ENCODE results near the gene ALG1L2.
A peak's percentile ranks its signal among the peaks of the same experiment; 100 is the strongest.
"Not testable (repeated sequence)": the region's sequence is repeated elsewhere in the genome, so short reads cannot be mapped to it uniquely, and the experiment has no call there.

ALG1L2 gene, protein sequence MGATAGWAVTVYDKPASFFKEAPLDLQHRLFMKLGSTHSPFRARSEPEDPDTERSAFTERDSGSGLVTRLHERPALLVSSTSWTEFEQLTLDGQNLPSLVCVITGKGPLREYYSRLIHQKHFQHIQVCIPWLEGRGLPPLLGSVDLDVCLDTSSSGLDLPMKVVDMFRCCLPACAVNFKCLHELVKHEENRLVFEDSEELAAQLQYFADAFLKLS

DNA sequence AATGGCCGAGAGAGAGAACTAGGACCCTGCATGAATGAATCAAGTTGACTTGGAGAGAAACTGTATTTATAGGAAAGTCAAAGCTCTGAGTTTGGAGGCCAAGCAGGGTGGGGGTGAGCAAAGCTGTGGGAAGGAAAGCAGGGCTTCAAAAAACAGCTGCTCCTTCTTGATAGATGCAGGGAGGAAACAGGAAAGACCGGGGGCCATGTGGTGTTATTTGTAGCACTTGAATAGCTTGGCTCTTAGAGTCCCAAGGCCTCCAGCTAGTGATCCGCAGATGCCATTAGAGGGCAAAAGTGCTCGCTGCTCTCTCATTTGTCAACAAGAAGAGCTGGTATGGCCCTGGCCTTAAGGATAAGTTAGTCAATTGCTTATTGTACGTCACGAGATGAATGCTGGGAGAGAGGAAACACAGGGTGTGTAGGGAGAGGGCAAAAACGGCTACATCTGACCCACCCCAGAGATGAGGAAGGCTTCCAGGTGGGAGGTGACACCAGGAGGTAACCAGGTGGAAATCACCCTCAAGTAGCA is at the start of gene ALG1L2:
TSS of gene ALG1L2 (plus strand) at position 481 of the 531 bp plus-strand sequence. CDS start 186 bp downstream, outside the sequence.
- TF ChIP-seq, protein P1, sequence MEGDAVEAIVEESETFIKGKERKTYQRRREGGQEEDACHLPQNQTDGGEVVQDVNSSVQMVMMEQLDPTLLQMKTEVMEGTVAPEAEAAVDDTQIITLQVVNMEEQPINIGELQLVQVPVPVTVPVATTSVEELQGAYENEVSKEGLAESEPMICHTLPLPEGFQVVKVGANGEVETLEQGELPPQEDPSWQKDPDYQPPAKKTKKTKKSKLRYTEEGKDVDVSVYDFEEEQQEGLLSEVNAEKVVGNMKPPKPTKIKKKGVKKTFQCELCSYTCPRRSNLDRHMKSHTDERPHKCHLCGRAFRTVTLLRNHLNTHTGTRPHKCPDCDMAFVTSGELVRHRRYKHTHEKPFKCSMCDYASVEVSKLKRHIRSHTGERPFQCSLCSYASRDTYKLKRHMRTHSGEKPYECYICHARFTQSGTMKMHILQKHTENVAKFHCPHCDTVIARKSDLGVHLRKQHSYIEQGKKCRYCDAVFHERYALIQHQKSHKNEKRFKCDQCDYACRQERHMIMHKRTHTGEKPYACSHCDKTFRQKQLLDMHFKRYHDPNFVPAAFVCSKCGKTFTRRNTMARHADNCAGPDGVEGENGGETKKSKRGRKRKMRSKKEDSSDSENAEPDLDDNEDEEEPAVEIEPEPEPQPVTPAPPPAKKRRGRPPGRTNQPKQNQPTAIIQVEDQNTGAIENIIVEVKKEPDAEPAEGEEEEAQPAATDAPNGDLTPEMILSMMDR (conservative IDR thresholded peaks at IDR 0.05; ENCODE audit: control insufficient read depth, insufficient read depth, low read depth, low read length) = no peak
- no peak for DNase-seq (ENCODE audit: low read depth)
- H3K4me3 ChIP-seq (ENCODE audit: control insufficient read depth, low read depth, low read length) = no peak within 1 kb of the TSS

DNA sequence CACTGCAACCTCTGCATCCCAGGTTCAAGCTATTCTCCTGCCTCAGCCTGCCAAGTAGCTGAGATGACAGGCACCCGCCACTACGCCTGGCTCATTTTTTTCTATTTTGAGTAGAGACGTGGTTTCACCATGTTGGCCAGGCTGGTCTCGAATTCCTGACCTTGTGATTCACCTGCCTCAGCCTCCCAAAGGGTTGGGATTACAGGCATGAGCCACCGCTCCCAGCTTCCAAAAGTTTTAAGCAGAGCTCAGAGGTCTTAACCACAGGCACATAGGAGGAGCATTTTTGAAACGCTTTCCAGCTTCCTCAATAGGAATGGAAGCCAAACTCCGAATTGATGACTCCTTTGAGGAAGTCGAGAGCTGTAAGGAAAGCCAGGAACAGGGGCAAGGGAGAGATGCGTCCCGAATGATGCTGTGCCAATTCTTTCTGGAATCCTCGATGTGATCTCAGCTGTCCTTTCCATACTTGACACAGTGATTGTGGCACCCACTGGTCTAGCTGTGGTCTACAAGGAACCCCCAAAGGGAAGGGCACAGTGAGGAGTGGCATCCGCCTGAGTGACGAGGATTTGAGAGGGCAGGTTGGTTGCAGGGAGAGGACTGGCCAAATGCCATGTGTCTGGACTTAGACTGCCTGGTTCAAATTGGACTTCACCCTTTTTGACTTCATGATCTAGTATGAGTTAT is 44.4 kb upstream of the ALG1L2 start:
- peak; percentile 81 for DNase-seq (ENCODE audit: low read depth)
- not testable (repeated sequence) for H3K4me3 ChIP-seq (ENCODE audit: control insufficient read depth, low read depth, low read length)

DNA sequence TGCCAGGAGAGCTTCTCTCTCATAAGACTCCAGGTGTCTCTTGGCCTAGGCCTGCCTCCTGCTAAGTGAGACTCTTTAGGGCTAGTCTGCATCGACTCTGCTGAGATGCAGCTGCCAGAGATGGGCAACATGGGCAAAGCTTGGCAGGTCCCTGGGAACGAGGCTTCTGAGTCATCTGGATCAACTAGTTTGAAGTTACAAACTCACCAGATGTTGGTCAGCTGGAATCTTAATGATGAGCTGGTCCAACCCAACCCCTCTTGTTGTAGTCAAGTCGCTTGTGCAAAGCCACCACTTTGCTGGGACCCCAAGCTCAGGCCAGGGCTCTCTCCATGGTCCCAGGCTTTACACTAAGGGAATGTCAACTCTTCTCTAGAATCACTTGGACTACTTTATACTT is 38.9 kb upstream of the ALG1L2 start:
- peak; percentile 40 for DNase-seq (ENCODE audit: low read depth)
- not testable (repeated sequence) for H3K4me3 ChIP-seq (ENCODE audit: control insufficient read depth, low read depth, low read length)

DNA sequence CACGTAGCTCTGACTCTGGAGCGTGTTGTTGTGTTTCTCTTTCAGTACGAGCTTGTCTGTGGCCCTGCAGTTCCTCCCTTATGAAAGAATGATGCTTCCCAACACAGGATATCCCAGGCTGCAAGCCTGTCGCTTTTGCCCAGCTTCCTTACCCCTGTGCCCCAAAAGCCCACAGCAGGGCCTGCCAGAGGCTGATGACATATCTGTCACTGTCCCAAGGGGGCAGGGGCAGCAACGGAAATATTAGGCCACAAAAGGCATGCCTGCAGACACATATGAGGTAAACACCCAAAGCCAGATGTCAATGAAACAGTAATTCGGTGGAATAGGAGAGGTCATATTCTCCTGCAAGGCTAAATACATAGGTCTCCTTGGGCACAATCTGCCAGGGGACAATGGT is 38.0 kb upstream of the ALG1L2 start:
- not testable (repeated sequence) for H3K4me3 ChIP-seq (ENCODE audit: control insufficient read depth, low read depth, low read length); DNase-seq (ENCODE audit: low read depth)

DNA sequence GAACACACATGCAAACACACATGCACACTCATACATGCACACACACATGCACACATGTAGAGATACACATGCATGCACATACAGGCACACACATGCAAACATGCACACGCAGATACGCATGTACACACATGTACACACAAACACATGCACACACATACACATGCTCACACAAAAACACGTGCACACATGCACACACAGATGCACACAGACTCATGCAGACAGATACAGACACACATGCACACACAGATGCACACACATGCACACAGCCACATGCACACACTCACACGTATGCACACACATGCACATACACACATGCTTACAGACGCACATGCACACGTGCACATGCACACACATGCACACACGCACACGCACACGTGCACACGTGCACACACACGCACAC is 37.3 kb upstream of the ALG1L2 start:
- DNase-seq (ENCODE audit: low read depth) = no peak
- TF ChIP-seq, protein P1 (conservative IDR thresholded peaks at IDR 0.05; ENCODE audit: control insufficient read depth, insufficient read depth, low read depth, low read length) = no peak
- no peak overlapping the region for H3K4me3 ChIP-seq (ENCODE audit: control insufficient read depth, low read depth, low read length)

DNA sequence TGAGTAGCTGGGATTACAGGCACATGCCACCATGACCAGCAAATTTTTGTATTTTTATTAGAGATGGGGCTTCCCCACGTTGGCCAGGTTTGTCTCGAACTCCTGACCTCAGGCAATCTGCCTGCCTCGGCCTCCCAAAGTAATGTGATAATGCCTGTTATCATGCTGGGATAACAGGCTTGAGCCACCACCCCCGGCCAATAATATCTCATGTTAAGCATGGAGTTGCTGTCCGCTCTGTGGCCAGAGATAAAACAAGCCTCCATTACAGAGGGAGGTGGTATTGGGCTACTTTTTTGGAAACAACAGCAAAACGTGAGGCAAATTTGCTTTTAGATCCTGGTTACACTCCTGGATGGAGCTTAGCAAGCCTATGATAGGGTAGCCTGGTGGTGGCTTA is 32.9 kb upstream of the ALG1L2 start:
- H3K4me3 ChIP-seq (ENCODE audit: control insufficient read depth, low read depth, low read length) = no peak overlapping the region
- TF ChIP-seq, protein P1 (conservative IDR thresholded peaks at IDR 0.05; ENCODE audit: control insufficient read depth, insufficient read depth, low read depth, low read length) = no peak
- no peak for DNase-seq (ENCODE audit: low read depth)

DNA sequence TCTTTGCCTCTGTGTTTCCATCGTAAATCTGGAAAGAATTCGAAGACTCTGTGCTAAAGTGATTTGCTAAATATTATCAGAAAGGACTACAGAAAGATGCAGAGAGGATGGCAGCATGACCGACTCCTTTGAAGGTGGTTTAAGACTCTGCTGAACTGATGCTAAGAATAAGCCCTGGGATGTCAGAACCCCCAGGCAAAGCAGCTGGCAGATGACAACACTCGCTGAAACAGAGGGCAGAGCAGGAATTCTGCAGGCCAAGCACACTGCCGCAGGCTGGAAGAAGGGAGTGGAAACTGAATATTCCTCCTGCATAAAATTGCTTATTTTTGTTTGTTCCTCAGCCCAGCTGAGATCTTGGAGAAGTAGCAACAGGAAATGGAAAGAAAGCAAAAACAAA is 29.3 kb upstream of the ALG1L2 start:
- not testable (repeated sequence) for DNase-seq (ENCODE audit: low read depth); H3K4me3 ChIP-seq (ENCODE audit: control insufficient read depth, low read depth, low read length)

DNA sequence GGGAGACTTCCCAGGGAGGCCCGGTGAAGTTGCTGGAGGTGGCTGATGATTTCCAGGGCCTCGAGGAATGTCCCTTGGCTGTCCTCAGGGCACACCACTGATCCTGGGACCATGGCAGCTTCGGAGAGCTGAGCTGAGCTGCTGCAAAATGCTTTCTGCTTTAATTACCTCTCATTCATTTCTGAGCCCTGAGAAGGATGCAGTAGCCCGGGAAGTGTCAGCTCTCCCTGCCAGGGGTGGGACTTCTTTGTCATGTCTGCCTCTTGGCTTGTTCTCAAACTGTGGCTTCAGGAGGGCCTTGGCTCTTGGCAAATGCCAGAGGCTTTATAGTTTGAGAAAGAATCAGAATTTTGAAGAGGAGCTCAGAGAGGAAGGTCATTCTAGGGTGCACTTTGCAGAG is 28.7 kb upstream of the ALG1L2 start:
- not testable (repeated sequence) for H3K4me3 ChIP-seq (ENCODE audit: control insufficient read depth, low read depth, low read length); DNase-seq (ENCODE audit: low read depth)

DNA sequence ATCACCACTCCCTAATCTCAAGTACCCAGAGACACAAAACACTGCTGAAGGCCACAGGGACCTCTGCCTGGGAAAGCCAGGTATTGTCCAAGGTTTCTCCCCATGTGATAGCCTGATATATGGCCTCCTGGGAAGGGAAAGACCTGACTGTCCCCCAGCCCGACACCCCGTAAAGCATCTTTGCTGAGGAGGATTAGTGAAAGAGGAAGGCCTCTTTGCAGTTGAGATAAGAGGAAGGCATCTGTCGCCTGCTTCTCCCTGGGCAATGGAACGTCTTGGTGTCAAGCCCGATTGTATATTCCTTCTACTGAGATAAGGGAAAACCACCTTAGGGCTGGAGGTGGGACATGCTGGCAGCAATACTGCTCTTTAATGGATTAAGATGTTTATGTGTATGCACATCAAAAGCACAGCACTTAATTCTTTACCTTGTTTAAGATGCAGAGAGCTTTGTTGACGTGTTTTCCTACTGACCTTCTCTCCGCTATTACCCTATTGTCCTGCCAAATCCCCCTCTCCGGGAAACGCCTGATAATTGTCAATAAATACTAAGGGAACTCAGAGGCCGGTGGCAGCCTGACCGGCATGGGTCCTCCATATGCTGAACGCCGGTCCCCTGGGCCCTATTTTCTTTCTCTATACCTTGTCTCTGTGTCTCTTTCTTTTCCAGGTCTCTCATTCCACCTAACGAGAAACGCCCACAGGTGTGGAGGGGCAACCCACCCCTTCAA is 23.9 kb upstream of the ALG1L2 start:
- not testable (repeated sequence) for H3K4me3 ChIP-seq (ENCODE audit: control insufficient read depth, low read depth, low read length); DNase-seq (ENCODE audit: low read depth)

DNA sequence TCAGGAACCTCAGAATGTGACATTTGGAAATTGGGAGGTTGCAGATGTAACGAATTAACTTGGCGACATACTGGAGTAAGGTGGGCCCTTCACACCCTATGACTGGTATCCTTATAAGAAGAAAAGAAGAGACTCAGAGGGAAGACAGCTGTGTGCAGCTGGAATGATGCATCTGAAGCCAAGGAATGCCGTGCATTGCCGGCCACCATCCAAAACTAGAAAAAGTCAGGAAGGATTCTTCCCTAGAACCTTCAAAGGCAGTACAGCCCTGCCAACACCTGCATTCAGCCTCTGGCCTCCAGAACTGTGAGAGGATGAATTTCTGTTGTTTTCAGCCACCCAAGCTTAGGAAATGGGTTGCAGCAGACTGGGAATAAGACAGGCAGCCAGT is 23.4 kb upstream of the ALG1L2 start:
- not testable (repeated sequence) for DNase-seq (ENCODE audit: low read depth); H3K4me3 ChIP-seq (ENCODE audit: control insufficient read depth, low read depth, low read length)

DNA sequence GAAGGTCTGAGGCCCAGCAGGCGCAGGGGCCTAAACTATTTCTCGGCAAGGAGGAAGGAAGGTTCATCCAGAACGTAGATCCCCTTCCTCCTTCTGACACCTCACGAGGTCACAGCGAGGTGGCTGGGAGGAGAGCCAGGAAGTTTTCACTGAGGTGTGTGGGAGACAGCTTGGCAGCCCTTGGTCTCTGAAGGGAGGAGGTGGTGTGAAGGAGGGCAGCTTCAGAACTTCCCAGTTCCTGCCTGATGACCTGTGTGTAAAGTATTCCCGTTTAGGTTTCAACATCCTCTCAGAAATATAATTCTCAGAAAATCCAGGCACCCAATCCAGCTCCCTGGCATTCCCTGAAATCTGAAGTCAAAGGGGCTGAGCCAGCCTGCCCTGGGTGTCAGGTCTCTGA is 22.9 kb upstream of the ALG1L2 start:
- DNase-seq (ENCODE audit: low read depth) = peak; percentile 4
- H3K4me3 ChIP-seq (ENCODE audit: control insufficient read depth, low read depth, low read length) = not testable (repeated sequence)

DNA sequence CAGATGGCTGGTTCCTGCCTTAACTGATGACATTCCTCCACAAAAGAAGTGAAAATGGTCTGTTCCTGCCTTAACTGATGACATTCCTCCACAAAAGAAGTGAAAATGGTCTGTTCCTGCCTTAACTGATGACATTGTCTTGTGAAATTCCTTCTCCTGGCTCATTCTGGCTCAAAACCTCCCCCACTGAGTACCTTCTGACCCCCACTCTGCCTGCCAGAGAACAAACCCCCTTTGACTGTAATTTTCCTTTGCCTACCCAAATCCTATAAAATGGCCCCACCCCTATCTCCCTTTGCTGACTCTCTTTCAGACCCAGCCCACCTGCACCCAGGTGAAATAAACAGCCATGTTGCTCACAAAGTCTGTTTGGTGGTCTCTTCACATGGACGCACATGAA is 22.5 kb upstream of the ALG1L2 start:
- not testable (repeated sequence) for DNase-seq (ENCODE audit: low read depth); H3K4me3 ChIP-seq (ENCODE audit: control insufficient read depth, low read depth, low read length)

Data from fibroblast of mammary gland (primary cell).